AG20443 (cell line): ENCODE measurements around the gene AKR7A2.

Experiments used
- DNase-seq: peaks from one replicate; pipeline ENCODE4 v3.0.0; 2012; ENCODE audit warnings: low spot score, mixed read lengths

AKR7A2 gene

GRCh38 chr1:19343617-19344350 is 31.8 kb upstream of the AKR7A2 start:
- DNase-seq = no peak

DNA sequence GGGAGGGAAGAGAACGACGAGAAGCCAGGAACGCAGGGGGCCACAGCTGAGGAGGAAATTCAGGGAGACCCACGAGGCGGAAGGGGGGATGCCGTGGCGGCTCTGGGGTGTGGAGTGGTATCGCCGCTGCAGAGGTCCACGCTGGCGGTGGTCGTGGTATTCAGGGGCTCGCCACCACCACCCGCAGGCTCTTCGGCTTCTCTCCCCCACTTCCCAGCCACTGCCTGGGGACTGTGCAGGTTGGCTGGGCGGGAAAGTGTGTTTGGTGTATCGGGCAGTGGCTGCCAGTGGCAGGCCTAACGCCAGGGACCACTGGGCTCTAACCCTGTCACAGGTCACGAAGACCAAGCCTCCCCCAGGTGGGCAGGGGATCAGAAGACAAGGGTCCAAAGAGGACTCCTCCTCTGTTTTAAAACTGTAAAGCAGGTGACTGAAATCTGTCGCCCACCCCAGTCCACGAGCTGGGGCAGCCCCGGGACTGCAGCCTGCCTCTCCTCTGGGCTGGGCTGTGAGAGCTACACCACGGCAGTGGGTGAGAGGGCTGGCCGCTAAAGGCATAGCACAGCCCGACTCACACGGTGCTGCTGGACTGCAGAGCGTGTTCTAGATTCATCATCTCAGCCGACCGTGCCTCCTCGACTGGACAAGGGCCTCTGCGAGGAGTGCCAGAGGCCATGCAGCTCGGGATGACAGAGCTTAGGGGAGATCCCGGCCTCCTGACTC is 31.1 kb upstream of the AKR7A2 start:
- DNase-seq = no peak

DNA sequence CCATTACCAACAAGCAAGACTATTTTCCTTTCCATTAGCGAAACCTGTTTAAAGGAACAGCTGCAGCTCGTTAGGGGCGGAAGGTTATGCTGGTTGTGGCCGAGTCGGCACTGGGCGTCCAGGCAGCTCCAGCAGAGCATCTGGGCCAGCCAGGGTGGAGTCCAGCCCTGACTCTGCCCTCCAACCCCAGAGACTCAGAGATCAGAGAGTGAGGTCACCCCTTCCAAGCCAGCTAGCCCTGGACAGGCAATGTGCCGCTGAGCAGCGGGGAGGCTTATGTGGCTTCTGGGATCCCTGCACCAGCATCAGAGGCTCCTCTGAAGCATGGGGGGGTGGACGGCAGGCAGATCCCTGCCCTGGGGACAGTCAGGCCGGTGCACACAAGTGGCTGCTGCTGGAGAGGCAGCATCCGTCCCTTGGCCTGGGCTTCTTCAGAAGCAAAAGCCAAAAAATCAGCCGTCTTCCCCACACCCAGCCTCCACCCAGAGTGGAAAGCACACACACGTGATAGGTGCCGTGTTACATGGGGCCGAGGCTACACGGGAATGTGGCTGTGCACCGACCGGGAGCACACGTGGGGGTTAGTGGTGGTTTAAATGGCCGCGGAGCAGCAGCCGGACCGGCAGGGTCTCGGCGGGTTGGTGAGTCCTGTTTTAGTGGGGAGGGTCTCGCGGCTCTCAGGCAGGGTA is 30.3 kb upstream of the AKR7A2 start:
- peak; percentile 75 for DNase-seq

DNA sequence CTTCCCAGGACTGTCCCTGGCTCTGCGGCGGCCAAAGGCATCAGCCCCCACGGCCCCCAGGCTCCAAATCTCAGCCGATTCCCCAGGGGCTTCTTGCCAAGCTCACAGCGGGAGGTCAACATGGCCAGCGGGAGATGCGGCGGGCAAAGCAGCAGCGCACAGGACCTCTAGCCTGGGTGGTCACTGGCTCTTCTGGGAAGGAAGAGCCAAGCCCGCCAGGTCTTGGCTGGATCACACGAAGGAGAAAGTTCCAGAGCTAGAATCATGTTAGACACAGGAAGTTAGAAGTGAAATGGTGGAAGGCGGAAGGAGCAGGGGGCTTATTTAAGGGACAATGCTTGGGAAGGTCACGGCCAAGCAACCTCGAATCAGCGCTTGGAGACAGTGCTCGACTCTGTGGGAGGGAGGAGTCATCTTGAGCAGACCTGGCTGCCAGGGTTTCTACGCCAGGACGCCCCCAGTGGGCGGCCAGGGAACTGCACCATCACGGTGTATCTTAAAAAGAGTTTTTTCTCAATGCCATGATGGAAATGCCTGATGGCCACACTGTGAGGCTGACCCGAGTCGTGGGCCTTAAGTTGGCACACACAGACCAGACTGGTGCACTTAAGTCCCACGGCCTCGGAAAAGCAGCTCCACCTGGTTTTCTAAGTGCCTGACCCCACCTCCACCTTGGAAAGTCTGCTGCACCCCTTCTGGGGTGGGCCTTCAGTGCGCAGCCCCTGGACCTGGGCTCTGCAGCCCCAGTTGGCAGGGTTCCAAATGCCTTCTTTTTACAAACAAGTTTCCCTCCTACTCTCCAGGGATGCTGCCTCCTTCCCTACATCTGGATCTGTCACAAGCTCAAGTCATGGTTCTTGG is 29.5 kb upstream of the AKR7A2 start:
- DNase-seq = peak; percentile 92

GRCh38 chr1:19340387-19340937 is 28.5 kb upstream of the AKR7A2 start:
- no peak for DNase-seq

DNA sequence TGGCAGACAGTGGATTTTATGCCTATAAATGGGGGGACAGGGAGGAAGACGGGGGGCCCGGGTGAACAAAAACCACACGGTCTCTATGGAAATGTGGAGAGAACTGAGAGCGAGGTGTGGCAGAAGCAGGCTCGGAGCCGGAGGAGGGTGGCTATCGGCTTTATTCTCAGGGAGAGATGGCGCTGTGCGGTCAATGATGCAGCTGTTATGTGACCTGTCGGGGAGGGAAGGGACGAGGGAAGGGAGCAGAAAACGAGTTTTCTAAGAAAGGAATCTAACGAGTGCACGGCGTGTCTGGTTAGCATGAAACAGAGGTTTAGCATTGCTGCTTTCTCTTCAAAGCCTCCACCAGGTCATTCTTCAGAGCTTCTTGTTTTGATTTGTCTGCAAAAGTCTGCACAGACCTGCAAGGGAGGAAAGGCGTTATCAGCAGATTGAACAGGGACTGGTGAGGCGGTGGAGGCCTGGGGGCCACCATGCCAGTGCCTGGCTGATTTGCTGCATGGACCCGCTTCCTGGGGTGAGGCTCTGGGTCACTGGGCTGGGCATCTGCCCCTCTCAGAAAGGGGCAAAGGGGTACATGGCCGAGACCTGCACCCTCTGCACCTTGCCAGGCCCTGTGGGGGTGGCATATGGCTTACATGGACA is 27.4 kb upstream of the AKR7A2 start:
- no peak for DNase-seq

DNA sequence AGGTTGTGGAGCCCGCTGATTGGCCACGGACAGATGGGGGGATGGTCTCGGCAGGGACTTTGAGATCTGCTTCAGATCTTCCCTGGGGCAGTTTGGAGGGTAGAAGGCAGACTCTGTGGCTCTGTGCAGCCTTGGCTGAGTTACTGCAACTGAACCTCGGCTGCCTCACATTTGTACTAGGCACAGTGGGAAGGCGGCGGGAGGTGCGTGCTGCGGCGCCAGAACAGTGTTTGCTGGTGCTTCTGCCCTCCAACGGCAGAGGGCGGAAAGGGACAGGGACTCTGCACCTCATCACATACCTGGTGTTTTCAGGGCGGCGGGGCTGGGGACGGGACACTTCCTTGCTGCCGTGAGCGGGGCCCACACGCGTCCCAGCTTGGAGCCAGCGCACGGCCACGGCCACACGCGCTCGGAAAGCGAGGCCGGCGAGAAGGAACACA is 26.4 kb upstream of the AKR7A2 start:
- no peak for DNase-seq

DNA sequence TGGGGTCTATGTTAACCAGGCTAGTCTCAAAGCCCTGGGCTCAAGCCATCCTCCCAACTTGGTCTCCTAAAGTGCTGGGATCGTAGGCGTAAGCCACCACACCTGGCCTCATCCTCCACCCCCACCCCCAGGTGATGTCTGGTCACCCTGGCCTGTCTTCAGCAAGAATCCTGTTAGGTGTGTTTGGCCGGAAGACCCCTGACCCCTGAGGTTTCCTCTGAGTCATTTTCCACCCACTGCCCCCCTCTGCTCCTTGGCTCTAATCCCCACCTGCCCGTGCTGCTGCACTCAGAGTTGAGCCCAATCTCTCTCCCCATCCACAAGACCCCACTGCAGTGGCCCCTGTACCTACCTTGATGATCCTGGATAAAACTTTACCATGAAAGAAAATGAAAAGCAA is 25.3 kb upstream of the AKR7A2 start:
- DNase-seq = no peak

DNA sequence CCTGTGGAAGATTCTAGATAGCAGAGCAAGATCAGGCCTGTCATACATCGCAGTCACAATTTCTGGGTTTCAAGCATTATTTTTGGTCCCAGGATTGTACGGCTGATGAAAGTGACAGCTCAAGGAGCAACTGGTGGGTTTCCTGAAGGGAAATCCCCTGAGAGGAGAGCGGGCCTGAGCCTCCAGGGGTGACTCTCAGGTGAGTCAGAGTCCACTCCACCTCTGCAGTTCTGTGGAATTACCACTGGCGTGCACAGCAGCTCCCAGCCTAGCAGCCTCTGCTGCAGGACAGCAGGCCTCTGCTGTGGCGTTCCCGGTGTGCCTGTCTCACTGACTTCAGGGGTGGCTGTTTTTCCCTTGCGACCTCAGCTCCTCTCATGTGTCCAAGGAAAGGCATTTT is 24.6 kb upstream of the AKR7A2 start:
- no peak for DNase-seq

DNA sequence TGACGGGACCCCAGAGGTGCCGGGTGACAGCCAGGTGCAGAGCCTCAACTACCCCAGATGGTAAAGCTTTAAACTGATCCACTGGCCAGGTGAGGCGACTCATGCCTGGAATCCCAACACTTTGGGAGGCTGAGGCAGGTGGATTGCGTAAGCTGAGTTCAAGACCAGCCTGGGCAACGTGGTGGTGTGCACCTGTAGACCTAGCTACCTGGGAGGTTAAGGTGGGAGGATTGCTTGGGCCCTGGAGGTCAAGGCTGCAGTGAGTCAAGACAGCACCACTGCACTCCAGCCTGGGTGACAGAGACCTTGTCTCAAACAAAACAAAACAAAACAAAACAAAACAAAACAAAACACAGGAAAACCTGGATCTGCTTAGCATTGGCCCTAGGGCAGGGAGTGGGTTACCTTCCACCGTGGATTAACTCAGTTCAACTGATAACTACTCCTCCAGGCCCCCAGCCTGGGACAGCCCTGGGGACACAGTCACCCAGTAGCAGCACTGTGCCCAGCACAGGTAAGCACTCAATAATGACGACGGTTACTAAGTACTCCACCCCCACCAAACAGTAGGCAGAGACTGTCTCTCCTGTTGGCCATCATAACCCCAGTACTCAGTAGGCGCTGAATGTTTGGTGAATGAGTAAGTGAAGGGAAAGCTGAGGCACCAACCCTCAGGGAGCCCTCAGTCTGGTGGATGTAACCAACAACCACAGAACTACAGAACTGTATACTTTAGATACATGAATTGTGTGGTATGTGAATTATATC is 21.8 kb upstream of the AKR7A2 start:
- DNase-seq = no peak

DNA sequence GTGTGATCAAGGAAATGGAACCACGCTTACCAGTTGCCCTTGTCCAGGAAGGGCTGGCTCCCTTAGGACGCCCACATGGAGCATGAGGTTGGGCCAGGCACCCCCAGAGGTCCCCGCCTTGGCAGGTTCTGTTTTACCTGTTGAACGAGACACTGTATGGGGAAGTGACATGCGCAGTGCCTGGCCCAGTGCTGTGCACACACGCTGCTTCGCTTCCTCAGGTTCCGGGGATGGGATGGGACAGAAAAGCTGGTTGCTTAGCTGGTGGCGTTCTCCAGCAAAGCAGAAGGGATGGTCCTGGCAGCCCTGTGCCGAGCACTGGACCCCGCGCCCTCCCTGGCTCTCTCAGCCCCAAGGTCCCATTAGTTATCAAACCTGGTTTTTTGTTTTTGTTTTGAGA is 20.9 kb upstream of the AKR7A2 start:
- DNase-seq = no peak

DNA sequence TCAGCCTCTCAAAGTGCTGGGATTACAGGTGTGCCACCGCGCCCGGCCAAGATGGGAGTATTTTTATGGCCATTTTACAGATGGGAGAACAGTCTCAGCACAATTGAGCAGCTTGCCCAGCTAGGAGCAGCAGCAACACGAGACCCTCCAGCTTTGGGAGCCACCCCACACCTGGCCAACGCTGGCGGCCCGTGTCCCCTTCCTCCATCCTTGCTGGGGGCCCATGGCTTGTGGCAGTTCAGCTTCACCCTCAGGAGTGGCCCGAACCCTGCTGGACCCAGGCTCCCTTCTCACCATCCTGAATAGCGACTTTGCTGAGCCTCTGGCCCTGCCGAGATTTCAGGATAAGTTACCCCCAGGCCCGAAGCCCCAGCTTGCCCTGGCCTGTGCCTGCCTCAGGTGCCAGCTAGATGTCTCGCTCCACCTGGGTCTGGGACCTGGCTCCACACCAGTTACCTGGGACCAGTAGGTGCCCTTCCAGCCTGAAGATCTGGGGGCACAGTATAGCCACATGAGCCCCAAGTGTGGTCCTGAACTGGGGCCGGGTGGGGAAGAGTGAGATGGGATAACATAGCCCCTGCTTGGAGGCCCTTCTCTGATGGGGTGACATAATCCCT is 19.4 kb upstream of the AKR7A2 start:
- DNase-seq = no peak

- no peak for DNase-seq
These were observed 18.6 kb upstream of the AKR7A2 start for GRCh38 chr1:19330449-19331135.

- DNase-seq = no peak
These were observed 17.7 kb upstream of the AKR7A2 start for GRCh38 chr1:19329611-19330010.

GRCh38 chr1:19329188-19329587 is 17.2 kb upstream of the AKR7A2 start:
- no peak for DNase-seq

- DNase-seq = no peak
These were observed 16.5 kb upstream of the AKR7A2 start for GRCh38 chr1:19328486-19328885.

- DNase-seq = no peak
These were observed 15.8 kb upstream of the AKR7A2 start for GRCh38 chr1:19327736-19328135.

DNA sequence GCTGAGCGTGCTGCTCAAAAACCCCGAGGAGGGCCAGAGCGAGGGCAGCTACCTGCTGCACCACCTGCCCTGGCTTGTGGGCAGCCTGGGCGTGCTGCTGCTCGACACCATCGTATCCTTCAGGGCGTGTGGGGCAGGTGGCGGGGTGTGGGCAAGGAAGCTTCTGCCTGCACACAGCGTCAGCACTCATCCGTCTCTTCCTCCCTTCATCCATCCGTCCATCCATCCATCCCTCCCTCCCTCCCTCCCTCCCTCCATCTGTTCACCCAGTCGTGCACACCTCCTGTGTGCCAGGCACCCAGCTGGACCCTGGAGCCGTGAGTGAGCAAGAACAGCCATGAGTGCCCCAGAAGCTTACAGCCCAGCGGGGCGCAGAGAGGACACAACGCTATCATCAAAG is 15.4 kb upstream of the AKR7A2 start:
- no peak for DNase-seq

DNA sequence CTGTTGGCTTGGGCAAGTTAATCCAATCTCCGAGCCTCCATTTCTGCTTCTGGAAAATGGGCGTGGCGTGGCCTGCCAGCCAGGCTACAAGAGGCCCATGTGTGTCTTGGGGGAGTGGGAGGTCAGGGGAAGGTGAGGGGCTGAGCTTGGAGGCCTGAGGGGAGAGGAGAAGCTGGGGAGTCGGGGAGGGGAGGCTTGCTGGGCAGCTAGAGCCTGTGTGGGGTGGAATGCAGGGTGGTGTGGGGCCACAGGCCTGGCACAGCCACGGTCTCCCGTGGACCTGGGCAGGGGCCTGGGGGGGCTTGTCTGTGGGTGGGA is 14.8 kb upstream of the AKR7A2 start:
- no peak for DNase-seq
